C4-2B (cell line): ENCODE data around the gene NSUN6.
"Not testable (repeated sequence)": the region's sequence is repeated elsewhere in the genome, so short reads cannot be mapped to it uniquely, and the experiment has no call there.

Experiments used
- H3K27ac ChIP-seq: fragments of 450-650 bp; 2 replicates; pipeline ENCODE4 v1.5.1; 2017
- ZFX ChIP-seq: fragments of 450-650 bp; IDR thresholded peaks from 2 replicates; pipeline ENCODE4 v1.6.1; 2017
- TF ChIP-seq, protein P1 (sequence below): fragments of 450-650 bp; conservative IDR thresholded peaks from 2 replicates; pipeline ENCODE4 v1.5.1; 2017; ENCODE audit warnings: mild to moderate bottlenecking

NSUN6 gene

DNA sequence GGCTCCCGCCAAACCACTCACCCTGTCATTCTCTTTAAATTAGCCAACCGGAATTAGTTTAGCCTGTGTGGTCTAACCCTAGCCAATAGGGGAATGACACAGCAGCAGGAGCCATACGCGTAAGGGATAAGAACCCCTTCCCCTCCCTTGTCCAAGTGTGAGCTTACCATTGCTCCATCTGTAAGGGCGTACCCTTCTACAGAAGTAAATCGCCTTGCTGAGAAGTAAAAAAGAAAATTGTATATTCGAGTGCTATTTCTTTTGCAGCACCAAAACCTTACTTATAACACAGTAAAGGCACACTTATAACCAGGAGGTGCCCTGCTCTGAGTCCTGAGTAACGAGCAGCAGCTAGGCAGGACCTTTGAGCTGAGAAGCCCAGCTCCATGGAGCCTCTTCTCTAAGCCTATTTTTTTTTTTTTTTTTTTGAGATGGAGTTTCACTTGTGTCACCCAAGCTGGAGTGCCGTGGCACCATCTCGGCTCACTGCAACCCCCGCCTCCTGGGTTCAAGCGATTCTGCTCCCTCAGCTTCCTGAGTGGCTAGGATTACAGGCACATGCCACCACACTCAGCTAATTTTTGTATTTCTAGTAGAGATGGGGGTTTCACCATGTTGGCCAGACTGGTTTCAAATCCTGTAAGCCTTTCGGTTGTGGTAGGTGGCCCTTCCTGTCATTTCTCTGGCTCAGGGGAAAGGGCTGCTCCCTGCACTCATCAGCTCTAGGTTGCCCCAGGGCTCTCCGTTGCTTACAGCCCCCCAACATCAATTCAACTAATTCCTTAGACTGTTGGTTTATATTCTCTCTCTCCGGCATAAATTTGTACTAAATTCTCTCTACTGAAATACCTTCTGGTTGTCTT lies 73.3 kb downstream of the NSUN6 start:
- H3K27ac ChIP-seq, result no peak overlapping the region
- TF ChIP-seq, protein P1, sequence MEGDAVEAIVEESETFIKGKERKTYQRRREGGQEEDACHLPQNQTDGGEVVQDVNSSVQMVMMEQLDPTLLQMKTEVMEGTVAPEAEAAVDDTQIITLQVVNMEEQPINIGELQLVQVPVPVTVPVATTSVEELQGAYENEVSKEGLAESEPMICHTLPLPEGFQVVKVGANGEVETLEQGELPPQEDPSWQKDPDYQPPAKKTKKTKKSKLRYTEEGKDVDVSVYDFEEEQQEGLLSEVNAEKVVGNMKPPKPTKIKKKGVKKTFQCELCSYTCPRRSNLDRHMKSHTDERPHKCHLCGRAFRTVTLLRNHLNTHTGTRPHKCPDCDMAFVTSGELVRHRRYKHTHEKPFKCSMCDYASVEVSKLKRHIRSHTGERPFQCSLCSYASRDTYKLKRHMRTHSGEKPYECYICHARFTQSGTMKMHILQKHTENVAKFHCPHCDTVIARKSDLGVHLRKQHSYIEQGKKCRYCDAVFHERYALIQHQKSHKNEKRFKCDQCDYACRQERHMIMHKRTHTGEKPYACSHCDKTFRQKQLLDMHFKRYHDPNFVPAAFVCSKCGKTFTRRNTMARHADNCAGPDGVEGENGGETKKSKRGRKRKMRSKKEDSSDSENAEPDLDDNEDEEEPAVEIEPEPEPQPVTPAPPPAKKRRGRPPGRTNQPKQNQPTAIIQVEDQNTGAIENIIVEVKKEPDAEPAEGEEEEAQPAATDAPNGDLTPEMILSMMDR, result no peak
- no peak for TF ChIP-seq ZFX

DNA sequence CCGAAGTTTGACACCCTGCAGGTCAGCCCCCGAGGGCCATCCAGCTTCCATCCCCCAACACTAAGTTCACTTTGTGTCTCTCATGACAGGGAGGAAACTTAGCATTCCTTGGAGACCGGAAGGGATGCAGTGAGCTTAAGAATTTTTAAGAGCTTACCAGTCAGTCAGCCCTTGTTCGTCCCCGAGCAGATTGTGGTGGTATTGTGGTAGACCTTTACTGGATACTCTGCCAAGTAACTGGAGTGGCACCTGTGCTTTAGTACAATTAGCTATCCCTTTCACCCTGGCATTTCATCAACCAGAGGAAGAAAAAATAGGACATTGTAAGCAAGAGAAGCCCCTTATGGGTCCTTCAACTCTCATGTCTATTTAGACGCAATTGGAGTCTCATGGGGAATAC lies 74.8 kb downstream of the NSUN6 start:
- TF ChIP-seq ZFX, result no peak
- TF ChIP-seq, protein P1, result no peak
- H3K27ac ChIP-seq, result no peak overlapping the region

DNA sequence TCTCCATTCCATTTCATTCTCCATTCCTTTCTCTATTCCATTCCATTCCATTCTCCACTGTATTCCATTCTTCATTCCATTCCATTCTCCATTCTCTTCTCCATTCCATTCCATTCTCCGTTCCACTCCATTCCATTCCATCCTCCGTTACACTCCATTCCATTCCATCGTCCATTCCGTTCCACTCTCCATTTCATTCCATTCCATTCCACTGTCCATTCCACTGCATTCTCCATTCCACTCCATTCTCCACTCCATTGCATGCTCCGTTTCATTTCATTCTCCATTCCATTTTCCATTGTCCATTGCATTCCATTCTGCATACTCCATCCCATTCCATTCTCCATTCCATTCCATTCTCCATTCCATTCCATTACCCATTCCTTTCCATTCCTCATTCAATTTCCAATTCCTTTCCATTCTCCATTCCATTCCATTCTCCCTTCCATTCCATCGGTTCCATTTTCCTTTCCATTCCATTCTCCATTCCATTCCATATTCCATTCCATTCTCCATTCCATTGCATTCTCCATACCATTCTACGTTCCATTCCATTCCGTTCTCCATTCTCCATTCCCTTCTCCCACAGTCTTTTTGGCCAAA lies 78.3 kb downstream of the NSUN6 start:
- no peak for TF ChIP-seq ZFX
- TF ChIP-seq, protein P1, result no peak
- no peak overlapping the region for H3K27ac ChIP-seq

DNA sequence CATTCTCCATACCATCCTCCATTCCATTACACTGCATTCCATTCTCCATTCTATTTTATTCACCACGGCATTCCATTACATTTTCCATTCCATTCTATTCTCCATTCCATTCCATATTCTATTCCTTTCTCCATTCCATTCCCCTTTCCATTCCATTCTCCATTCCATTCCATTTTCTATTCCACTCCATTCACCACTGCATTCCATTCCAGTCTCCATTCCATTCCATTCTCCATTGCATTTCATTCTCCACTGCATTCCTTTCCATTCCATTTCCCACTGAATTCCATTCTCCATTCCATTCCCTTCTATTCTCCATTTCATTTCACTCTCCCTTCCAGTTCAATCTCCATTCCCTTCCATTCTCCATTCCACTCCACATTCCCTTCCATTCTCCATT lies 79.6 kb downstream of the NSUN6 start:
- TF ChIP-seq, protein P1, result no peak
- no peak for TF ChIP-seq ZFX
- H3K27ac ChIP-seq, result no peak overlapping the region

DNA sequence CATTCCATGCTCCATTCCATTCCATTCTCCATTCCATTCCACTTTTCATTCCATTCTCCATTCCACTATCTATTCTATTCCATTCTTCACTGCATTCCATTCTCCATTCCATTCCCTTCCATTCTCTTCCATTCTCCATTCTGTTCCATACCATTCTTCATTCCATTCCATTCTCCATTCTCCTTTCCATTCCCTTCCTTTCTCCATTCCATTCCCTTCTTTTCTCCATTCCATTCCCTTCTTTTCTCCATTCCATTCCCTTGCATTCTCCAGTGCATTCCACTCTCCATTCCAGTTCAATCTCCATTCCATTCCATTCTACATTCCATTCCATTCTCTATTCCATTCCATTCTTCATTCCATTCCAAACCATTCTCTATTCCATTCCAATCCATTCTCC lies 80.3 kb downstream of the NSUN6 start:
- no peak overlapping the region for H3K27ac ChIP-seq

DNA sequence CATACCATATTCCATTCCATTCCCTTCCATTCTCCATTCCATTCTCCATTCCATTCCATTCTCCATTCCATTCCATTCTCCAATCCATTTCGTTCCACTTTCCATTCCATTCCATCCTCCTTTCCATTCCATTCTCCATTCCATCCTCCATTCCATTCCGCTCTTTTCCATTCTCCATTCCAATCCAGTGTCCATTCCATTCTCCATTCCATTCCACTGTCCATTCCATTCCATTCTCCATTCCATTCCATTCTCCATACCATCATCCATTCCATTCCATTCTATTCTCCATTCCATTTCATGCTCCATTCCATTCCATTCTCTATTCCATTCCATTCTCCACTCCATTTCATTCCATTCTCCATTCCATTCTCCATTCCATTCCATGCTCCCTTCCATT lies 81.0 kb downstream of the NSUN6 start:
- H3K27ac ChIP-seq, result not testable (repeated sequence)

More for the DNA sequence above, 80.3 kb downstream of the NSUN6 start:
- TF ChIP-seq ZFX, result no peak
- TF ChIP-seq, protein P1, result no peak

DNA sequence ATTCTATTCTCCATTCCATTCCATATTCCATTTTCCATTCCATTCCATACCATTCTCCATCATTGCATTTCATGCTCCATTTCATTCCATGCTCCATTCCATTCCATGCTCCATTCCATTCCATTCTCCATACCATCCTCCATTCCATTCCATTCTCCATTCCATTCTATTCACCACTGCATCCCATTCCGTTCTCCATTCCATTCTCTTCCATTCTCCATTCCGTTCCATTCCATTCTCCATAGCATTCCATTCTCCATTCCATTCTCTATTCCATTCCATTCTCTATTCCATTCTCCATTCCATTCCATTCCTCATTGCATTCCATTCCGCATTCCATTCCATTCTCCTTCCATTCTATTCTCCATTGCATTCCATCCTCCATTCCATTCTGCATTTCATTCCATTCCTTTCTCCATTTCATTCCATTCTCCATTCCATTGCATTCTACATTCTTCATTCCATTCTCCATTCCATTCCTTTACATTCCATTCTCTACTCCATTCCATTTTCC lies 84.0 kb downstream of the NSUN6 start:
- H3K27ac ChIP-seq, result no peak overlapping the region

More for the DNA sequence above, 84.0 kb downstream of the NSUN6 start:
- no peak for TF ChIP-seq ZFX
- TF ChIP-seq, protein P1, result no peak
